T-helper 1 cell treated with Interleukin-12 subunit alpha and Interleukin-12 subunit beta and Interleukin-4 antibody, amounts not matched to agents 30 ng/mL and 1 ng/mL, for 36 hours (primary cell): ENCODE measurements around the gene GGA3. TPM values are rescaled to one million over a fixed set of nuclear protein-coding genes. Genes with fewer than 3 reads are reported as not detected.

Experiments used
- intact Hi-C: fragments of 100-400 bp; cut with micrococcal nuclease; formaldehyde crosslinking; loops from one replicate; pipeline ENCODE4 v1.15.1; 2024
- total RNA-seq: library from RNA; stranded (reverse); gene quantifications from 2 replicates; pipeline ENCODE4 v1.2.3, GENCODE V29; 2022

Gene GGA3
- total RNA-seq, 1 donor from 2014 or later = 88.6 TPM

DNA sequence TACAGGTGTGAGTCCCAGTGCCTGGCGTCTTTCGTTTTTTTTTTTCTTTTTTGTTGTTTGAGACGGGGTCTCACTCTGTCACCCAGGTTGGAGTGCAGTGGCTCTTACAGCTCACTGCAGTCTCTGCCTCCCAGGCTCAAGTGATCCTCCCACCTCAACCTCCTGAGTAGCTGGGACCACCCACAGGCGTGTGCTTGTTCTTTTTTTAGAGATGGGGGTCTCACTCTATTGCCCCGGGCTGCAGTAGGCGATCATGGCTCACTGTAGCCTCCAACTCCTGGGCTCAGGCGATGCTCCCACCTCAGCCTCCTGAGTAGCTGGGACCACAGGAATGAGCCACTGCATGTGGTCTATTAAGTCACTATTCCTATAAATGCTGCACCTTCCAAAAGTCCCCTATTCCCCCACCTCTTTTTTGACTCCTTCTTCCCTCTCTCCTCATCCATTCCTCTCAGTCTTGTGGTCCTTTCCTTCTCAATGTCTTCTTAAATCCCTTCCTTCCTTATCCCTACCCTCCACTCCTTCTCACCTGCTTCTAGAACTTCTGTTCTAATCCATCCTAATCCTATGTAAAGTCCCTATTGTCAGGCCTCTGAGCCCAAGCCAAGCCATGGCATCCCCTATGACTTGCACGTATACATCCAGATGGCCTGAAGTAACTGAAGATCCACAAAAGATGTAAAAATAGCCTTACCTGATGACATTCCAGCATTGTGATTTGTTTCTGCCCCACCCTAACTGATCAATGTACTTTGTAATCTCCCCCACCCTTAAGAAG lies 9.2 kb downstream of the GGA3 start:
- intact Hi-C loops = no loop called here

DNA sequence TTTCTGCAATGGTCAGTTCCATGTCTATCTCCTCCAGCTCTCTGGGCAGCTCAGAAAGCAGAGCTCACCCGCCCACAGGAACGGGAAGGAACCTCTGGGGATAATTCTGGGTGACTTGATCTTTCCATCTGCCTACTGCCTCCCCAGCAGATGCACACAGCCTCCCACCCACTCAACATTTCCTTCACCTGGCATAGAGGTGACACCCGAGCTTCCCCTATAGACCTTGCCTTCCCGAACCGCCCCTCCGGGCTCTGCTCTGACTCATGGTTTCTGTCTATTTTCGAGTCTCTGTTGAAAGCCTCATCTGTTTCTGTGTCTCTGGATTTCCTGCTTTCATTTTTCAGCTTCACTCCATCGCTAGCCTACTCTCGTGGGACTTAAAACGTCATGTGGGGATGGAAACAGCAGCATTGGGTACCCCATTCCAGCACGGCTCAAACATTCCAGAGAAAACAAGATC lies 11.4 kb downstream of the GGA3 start:
- intact Hi-C loops = loop anchor here (1.0 kb wide), 2 partner anchors 11 to 39 kb away; partner anchors contain the start of genes GGA3, MRPS7 and SLC25A19

DNA sequence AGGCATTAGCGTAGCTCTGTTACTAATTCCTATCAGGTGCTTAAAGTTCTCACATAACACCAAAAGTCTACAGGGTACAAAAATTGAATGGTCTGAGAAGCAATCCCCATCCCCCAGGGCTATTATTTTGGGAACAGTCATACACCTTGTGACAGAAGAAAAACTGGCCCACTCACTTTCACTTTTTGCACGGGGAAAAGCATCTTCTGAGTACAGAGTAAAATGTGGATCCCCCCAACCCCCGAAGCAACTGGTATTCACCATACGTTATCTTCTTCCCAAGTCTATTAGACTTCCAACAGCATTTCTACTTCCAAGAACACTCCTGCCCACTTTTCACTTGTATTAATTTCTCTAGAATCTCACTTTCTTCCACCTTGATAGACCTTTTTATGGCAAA lies 11.8 kb downstream of the GGA3 start:
- intact Hi-C loops = no loop called here

DNA sequence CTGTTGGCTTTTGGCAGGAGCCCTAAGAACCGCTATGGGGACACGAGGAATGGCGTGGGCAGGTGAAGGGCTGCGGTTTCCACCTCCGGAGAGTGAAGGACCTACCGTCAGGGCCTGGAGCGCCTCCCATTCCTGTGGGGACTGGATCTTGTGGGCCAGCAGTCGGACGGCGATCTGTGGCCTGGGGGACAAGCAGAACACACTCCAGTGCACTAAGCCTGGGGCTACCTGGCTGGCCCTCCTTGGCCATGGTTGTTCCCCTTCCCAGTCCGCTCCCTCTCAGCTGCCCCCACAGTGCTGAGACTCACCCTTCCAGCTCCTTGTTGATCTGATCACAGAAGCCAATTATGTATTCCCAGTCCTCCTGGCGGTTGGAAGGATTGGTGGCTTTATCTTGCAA lies 15.0 kb downstream of the GGA3 start:
- intact Hi-C loops = no loop called here

DNA sequence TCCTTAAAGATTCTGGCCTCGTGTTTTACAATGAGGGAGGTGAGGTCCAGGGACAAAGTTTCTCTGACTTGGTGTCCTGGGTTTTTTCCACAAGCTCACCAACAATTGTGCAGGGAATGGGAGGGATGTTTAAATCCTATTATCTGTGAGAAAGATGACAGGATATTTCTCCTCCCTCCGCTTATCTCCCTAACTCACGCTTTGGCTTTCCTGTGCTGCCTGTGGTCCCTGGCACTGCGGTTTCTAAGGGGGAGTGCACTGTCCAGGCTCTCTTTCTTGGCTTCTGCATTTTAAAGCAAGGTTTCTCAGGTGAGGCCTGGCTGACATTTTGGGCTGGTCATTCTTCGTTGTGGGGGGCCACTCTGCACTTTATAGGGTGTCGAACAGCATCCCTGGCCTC lies 16.4 kb downstream of the GGA3 start:
- intact Hi-C loops = no loop called here

DNA sequence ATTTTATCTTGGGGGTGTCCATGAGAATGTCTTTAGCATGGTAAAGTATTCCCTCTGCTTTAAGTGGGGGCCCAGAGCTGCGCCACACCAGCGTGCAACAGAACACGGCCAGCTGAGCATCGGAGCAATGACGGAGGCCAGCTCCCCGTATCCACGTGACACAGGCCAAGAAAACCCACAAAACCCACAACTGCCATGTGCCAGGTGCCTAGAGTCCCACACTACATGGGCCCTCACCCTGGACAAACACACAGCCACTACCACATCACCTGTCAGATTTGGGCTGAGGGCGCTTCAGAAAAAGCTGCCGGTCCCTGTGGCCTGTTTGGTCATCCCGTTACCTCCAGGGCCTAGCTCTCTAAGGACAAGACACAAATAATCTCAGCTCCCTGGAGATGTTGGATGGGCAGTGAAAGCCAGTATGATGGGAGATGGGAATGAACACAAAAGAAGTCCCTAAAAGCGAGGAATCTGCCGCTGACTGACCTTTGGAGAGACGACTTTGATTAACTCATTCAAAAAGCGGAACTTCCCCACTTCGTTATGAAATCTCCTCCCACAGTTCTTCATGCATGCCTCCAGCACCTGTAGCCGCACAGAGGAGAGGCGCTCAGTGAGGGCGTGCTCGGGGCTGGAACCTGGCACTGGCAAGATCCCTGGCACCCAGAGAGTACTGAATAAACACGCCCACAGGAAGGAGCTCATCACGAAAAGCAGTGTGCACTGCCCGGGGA lies 17.1 kb downstream of the GGA3 start:
- intact Hi-C loops = no loop called here

DNA sequence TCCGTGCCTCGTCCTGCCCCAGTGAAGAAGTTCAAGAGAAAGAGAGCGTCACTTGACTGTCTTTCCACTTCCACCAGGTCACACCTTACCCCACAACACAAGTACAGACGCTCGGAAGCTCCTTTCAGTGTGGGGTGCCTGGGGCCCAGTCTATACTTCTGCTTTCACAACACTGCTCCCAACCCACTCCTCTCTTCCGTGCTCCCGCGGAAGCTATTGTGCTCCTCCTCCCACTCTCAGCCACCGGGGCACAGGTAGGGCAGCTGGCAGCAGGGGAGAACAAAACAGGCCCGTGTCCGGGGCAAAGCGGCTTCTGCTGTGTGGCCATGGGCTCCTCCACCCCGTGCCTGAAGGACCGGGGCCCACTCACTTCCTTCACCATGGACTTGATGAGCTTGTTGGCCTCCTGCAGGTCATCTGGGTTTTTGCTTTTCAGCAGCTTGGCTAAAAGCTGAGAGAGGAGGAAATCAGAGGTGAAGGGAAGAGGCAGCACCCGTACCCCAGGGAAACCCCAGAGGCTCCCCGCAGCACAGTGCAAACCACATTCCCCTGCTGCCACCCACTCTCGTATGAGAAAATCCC lies 18.9 kb downstream of the GGA3 start:
- intact Hi-C loops = no loop called here

DNA sequence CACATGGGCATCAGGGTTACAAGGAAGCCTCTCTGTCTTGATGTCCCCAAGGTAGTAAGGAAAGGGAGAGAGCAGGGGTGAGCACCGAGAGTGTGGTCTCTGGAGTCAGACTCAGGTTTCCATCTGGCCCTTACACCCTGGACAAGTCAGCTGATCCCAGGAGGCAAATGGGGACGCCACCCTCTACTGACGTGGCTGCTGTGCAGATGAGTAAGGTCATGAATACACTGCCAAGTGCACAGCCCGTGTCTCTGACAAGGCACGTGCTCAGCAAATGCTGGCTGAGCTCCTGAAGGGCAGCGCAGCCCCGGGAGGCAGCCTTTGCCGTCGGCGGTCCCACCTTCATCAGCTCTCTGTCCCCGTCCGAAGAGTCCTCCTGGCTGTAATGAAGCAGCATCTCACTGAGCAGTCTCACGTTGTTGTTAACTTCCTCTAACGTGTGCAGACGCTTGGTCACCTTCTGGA lies 19.4 kb downstream of the GGA3 start:
- intact Hi-C loops = no loop called here

DNA sequence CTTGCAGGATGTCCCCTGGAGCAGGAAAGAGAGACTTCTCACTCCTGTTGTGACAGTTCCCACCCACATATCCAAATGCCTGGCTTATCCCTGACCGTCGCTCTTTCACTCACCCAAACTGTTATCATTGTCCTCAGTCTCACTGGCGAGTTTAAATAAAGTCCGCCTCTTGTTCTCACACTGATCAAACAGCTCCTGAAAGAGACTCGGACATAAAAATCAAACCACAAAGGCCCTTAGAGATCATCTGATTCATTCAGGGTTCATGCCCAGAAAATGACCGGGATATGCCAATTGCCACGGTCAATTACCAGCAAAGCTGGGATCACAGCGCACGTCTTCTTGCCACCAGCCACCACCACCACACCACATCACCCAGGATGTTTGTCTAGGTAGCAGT lies 19.9 kb downstream of the GGA3 start:
- intact Hi-C loops = no loop called here

DNA sequence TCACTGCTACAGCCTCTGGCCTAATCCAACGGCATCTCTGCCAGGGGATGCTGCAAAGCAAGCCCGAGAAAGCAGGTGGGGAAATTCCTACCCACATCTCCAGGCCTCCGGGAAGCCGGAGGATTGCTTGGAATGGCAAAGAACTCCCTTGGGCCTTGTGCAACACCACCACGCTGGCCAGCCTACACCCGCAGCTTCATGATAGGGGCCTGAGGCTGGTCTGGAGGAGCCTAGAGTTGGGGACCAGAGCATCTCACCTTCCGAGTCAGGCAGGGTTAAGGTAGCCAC lies 20.3 kb downstream of the GGA3 start:
- intact Hi-C loops = no loop called here

DNA sequence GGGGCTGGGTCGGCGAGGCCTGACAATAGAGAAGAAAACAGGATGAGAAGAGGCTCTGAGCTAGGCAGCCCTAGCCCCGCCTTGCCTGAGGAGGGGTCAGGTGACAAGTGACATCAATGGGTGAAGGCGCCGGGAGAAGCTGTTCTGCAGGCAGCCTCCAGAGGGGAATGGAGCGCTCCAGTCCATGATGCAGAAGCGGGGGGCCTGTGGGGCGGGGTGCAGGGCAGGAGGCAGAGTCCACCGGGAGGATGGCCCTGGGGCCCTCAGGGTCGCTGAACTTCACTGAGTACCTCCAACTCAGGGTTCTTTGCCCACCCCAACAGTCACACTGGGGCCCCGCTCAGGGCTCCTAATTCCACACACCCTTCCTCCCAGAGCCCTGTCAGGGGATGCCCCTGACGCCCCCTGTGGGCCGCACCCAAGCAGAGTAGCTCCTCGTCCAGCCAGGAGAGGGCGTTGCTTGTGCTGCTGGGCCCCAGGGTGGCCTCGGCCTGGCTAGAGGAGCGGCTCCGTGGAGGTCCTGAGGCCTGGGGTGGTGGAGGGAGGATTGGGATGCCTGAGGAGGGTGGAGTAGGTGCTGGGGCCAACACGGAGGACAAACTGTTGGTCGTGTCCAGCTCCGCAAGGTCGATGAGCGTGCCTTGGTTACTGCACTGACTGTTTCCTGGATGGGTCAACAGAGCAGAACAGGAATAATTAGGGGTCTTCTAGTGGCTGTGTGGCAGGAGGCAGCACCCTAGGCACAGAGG lies 20.8 kb downstream of the GGA3 start:
- intact Hi-C loops = no loop called here

DNA sequence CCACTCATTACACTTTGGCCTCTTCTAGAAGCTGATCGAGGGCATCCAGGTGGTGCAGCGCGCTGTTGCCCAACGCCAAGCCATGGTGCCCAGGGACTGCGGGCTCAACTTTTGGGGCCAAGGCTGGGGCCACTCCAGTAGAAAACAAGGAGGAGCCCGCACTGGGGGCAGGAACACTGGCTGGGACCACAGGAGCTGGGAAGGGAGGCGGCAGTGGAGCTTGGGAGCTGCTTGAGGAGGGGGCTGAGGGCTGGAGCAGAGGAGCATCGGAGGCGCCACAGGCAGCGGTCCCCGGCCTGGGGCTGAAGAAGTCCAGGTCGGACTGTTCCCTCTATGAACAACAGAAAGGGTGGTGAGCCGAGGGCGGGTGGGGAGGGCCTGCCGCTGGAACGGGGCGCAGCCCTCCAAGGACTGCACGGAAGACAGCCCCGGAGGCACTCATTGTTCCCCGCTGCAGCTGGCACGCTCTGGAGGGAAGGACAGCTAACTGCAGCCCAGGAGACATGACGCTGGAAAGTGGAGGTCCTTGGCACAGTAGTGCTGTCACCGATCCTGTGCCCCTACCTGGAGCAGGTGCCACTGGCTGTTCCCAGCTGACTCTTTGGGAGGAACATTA lies 21.5 kb downstream of the GGA3 start:
- intact Hi-C loops = no loop called here

DNA sequence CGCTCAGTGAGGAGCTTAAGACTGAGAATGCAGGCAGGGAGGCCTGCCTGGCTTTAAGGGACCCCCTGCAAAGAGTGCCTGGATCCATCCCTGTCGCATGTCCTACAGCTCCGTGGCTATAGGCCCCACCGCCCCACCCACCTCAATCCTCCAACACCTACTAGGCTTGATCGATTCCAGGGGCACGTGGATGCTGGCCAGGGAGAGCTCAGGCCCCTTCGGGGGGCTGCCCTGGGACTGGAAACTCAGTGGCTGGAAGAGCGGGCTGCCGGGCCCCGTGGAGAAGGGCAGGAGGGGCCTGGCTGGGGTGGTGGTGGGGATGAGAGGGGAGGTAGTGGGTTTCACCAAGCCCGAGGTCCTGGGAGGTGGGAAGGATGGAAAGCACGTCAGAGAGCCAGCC lies 22.2 kb downstream of the GGA3 start:
- intact Hi-C loops = no loop called here

DNA sequence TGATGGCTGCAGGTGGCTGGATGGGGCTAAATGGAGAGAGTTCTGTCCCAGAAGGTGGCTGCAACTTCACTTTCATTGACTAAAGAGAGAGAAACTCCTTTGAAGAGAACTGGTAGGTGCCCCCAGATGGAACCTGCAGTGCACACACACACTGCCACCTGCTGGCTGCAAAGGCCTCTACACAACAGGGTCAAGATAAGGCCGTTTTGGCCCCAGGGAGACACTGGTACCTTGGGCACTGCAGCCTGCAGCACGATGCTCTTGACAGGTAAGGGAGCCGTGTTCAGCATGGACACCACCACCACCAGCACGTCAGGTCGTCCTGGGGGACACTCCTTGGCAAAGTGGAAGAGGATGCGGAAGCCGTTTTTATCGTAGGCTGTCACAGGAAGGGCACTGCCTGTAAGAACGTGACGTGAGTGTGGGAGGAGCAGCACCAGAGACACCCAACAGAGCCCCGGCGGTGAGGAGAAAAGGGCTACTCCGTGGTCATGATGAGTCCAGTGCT lies 22.7 kb downstream of the GGA3 start:
- intact Hi-C loops = loop anchor here (1.0 kb wide), 3 partner anchors 124 to 277 kb away; no protein-coding TSS in a partner anchor

DNA sequence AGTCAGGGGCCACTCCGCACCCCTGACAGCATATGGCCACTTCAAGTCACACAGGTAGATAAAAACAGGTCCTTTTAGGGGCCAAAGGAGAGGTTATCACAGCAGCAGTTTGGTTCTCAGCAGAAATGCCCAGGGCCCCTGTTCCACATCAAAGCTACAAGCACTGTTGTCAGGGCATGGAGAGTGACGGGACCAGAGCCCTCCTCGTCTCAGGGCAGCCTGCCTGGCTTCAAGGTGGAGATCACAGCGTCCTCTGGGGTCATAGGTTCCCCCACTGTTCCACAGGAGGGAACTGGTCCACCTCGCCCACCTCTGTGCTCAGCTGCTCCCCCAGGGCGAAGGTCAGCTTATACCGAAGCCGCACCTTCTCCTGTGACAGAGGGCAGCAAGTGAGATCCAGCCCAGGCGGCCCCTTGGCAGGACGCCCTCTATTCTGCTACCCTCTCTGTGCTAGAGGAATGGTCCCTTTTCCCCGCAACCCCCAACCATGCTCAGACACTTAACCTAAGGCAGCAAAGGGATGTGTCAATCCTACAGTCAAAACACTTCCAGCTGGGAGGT lies 23.3 kb downstream of the GGA3 start:
- intact Hi-C loops = loop anchor here (1.0 kb wide), 3 partner anchors 124 to 277 kb away; no protein-coding TSS in a partner anchor

DNA sequence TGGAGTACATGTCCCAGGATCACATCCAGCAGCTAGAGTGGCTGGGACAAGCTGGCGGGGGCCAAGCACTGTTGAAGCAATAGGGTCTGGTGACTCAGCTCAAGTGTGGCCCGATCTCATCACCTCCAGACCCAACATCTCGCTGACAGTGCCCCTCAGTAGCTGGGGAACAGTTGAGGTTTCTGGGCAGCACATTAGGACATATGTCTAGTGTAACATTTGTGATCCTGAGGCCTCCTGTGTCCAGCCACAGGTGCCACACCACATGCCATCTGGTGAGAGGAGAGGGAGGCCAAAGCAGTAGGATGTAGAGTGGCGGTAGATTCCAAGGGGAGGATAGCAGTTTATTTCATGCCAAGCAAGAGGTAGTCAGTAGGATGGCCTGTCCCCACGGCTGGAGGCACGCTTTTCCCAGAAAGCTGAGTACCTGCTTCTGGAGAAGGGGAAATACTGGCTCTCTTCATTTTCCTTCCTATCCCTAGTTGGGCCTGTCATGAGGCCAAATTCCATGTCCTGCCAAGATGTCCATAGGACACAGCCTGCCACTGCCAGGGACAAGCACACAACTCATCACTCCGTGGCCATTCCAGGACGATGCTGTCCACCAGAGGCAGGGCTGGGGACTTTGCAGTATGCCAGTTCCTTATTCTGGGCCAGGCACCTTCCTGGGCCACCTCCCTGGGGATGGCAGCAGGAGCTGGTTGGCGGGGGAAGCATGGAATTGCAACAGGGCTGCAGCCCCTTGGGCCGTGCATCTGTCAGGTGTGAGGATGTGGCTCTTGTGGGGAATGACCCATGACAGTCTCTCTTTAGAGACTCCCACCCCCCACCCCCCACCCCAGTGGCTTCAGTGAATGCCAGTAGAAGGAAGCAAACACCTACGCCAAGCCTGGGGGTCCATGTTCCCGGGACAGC lies 24.0 kb downstream of the GGA3 start:
- intact Hi-C loops = loop anchor here (1.0 kb wide), 3 partner anchors 123 to 276 kb away; no protein-coding TSS in a partner anchor

DNA sequence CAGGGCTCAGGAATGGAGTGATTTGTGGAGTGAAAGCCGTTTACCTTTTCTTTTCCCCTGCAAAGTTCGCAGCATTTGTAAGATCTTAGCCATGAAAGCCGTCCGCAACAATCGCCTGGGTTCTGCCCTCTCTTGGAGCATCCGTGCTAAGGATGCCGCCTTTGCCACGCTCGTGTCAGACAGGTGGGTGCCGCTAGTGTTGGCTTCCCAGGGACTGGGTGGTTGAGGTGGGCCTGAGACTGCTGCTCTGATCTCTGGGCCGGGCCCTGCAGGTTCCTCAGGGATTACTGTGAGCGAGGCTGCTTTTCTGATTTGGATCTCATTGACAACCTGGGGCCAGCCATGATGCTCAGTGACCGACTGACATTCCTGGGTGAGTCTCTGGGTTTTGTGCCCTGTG lies 28.6 kb downstream of the GGA3 start:
- intact Hi-C loops = no loop called here

DNA sequence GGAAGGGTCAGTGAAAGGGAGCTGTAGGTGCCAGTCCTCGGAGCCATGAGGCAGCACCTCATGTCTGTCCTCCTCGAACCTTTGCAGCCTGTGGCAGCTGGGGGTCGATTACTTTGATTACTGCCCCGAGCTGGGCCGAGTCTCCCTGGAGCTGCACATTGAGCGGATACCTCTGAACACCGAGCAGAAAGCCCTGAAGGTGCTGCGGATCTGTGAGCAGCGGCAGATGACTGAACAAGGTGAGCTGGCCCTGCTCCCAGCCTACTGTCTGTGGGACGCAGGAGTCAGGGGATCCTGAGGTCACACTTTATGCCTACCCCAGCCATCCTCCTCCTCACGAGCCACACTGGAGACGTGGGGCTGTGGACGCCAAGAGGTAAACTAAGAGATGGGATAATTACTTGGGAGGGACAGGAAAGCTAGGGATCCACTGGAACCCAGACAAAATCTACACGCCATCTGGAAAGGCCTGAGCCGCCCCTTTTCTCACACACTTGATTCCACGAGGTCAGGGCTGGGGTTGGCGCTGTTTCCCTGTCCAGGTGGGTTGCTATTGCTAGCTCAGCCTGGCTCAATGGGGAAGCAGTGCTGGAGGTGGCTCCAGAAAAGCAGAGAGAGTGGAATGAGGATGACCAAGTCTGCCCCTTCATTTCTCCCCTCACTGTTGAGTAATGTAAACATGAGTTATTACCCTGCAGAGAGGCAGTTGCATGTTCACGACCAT lies 29.5 kb downstream of the GGA3 start:
- intact Hi-C loops = no loop called here

DNA sequence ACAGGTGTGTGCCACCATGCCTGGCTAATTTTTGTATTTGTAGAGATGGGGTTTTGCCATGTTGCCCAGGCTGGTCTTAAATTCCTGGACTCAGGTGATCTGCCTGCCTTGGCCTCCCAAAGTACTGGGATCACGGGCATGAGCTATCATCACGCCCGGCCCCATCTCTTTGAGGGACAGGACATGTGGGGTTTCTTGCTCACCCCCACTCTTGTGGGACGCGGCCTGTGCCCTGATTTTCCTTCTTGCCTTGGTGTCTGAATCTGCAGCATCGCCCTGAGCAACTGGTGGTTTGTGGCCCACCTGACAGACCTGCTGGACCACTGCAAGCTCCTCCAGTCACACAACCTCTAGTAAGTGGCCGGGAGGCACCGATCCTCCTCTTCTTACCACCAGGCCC lies 30.3 kb downstream of the GGA3 start:
- intact Hi-C loops = no loop called here
